Measurements from ENCODE around the gene RPIA.

RPIA gene

DNA sequence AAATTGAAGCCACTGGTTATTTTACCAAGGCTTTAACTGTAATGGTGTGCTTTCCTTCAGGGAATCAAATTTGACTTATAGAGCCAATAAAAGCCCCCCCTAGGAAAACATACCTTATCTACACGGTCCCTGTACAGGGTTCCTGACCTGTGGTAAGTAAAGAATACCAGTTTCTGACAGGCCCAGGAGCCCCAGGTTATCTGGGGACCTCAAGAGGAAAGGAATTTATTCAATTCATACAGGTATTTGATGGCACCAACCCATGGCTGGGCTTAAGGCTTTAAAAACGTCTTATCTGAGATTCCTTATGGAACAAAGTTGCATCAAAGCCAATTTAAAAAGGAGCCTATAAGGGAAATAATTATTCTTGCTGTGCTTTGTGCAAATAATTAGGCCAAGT is 7.0 kb upstream of the RPIA start:
- TF ChIP-seq, protein P1, sequence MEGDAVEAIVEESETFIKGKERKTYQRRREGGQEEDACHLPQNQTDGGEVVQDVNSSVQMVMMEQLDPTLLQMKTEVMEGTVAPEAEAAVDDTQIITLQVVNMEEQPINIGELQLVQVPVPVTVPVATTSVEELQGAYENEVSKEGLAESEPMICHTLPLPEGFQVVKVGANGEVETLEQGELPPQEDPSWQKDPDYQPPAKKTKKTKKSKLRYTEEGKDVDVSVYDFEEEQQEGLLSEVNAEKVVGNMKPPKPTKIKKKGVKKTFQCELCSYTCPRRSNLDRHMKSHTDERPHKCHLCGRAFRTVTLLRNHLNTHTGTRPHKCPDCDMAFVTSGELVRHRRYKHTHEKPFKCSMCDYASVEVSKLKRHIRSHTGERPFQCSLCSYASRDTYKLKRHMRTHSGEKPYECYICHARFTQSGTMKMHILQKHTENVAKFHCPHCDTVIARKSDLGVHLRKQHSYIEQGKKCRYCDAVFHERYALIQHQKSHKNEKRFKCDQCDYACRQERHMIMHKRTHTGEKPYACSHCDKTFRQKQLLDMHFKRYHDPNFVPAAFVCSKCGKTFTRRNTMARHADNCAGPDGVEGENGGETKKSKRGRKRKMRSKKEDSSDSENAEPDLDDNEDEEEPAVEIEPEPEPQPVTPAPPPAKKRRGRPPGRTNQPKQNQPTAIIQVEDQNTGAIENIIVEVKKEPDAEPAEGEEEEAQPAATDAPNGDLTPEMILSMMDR (IDR thresholded peaks at IDR 0.05; ENCODE audit: low read depth, low read length) = no peak
- no peak for TF ChIP-seq EZH2phosphoT487 (IDR thresholded peaks at IDR 0.05; ENCODE audit: low read depth)
- H3K27ac ChIP-seq (ENCODE audit: low read length) = no peak overlapping the region
- H4K20me1 ChIP-seq (ENCODE audit: insufficient read depth, low read length) = no peaks in the 10 kb centered on the region
- H3K4me3 ChIP-seq (ENCODE audit: low read length) = no peak overlapping the region
- no peak overlapping the region for H2AFZ ChIP-seq (ENCODE audit: low read depth, low read length)
- no peaks in the 10 kb centered on the region for H3K27me3 ChIP-seq (ENCODE audit: low read depth, low read length)
- H3K36me3 ChIP-seq (replicated peaks; ENCODE audit: low read depth, low read length) = peaks cover 3% of the 10 kb centered on the region
- no peaks in the 10 kb centered on the region for H3K79me2 ChIP-seq (ENCODE audit: low read length)
- no peak overlapping the region for H3K4me2 ChIP-seq (ENCODE audit: low read length)
- H3K4me1 ChIP-seq (ENCODE audit: low read length) = no peaks in the 10 kb centered on the region
- H3K9me3 ChIP-seq (ENCODE audit: insufficient read depth, low read length) = peaks cover 30% of the 10 kb centered on the region; the same call in 1 of the 2 replicates
- H3K9ac ChIP-seq (ENCODE audit: low read length) = no peak overlapping the region

DNA sequence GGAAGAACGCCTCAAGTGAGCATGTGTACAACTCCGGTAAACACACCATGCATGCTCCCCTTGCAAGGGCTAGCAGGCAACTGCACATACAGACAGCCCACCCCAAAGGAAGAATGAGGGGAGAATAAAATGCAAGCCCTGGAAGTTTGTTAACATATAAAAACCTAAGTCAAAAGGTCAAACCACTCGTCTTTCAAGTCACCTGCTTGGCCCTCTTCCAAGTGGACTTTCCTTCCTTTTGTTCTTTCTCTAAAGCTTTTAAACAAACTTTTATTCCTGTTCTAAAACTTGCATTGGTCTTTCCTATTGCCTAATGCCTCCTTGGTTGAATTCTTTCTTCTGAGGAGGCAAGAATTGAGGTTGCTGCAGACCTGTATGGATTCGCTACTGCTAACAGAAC is 5.2 kb upstream of the RPIA start:
- H3K27ac ChIP-seq (ENCODE audit: low read length) = no peak overlapping the region
- no peak overlapping the region for H3K9ac ChIP-seq (ENCODE audit: low read length)
- no peak overlapping the region for H2AFZ ChIP-seq (ENCODE audit: low read depth, low read length)
- H3K4me2 ChIP-seq (ENCODE audit: low read length) = no peak overlapping the region
- TF ChIP-seq, protein P1 (IDR thresholded peaks at IDR 0.05; ENCODE audit: low read depth, low read length) = no peak
- TF ChIP-seq EZH2phosphoT487 (IDR thresholded peaks at IDR 0.05; ENCODE audit: low read depth) = no peak
- H3K4me1 ChIP-seq (ENCODE audit: low read length) = peaks cover 5% of the 10 kb centered on the region
- H3K79me2 ChIP-seq (ENCODE audit: low read length) = peaks cover 10% of the 10 kb centered on the region; the same call in 1 of the 2 replicates
- H3K36me3 ChIP-seq (replicated peaks; ENCODE audit: low read depth, low read length) = peaks cover 15% of the 10 kb centered on the region
- no peaks in the 10 kb centered on the region for H3K27me3 ChIP-seq (ENCODE audit: low read depth, low read length)
- no peak overlapping the region for H3K4me3 ChIP-seq (ENCODE audit: low read length)
- peaks cover 41% of the 10 kb centered on the region; the same call in 1 of the 2 replicates for H3K9me3 ChIP-seq (ENCODE audit: insufficient read depth, low read length)
- no peaks in the 10 kb centered on the region for H4K20me1 ChIP-seq (ENCODE audit: insufficient read depth, low read length)

DNA sequence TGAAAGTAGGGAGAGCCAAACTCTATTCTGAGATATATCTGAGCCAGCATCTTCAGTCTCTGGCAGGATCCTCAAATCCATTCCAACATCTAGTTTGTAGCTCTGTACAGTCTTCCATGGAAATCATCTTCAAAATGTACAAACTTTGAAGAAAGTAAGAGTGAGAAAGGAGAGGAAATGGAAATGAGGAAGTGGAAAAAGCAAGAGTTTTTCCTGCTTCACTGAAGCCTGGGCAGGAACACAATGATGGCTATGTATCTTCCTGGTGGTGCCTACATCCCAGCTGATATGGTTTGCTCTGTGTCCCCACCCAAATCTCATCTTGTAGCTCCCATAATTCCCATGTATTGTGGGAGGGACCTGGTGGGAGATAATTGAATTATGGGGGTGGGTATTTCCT is 4.1 kb upstream of the RPIA start:
- H4K20me1 ChIP-seq (ENCODE audit: insufficient read depth, low read length) = no peaks in the 10 kb centered on the region
- H3K4me3 ChIP-seq (ENCODE audit: low read length) = no peak overlapping the region
- no peak overlapping the region for H3K4me2 ChIP-seq (ENCODE audit: low read length)
- no peak overlapping the region for H2AFZ ChIP-seq (ENCODE audit: low read depth, low read length)
- peaks cover 36% of the 10 kb centered on the region; the same call in 1 of the 2 replicates for H3K9me3 ChIP-seq (ENCODE audit: insufficient read depth, low read length)
- TF ChIP-seq EZH2phosphoT487 (IDR thresholded peaks at IDR 0.05; ENCODE audit: low read depth) = no peak
- TF ChIP-seq, protein P1 (IDR thresholded peaks at IDR 0.05; ENCODE audit: low read depth, low read length) = no peak
- H3K36me3 ChIP-seq (replicated peaks; ENCODE audit: low read depth, low read length) = peaks cover 15% of the 10 kb centered on the region
- H3K27me3 ChIP-seq (ENCODE audit: low read depth, low read length) = no peaks in the 10 kb centered on the region
- no peak overlapping the region for H3K9ac ChIP-seq (ENCODE audit: low read length)
- H3K4me1 ChIP-seq (ENCODE audit: low read length) = peaks cover 5% of the 10 kb centered on the region
- H3K27ac ChIP-seq (ENCODE audit: low read length) = no peak overlapping the region
- peaks cover 18% of the 10 kb centered on the region for H3K79me2 ChIP-seq (ENCODE audit: low read length)

DNA sequence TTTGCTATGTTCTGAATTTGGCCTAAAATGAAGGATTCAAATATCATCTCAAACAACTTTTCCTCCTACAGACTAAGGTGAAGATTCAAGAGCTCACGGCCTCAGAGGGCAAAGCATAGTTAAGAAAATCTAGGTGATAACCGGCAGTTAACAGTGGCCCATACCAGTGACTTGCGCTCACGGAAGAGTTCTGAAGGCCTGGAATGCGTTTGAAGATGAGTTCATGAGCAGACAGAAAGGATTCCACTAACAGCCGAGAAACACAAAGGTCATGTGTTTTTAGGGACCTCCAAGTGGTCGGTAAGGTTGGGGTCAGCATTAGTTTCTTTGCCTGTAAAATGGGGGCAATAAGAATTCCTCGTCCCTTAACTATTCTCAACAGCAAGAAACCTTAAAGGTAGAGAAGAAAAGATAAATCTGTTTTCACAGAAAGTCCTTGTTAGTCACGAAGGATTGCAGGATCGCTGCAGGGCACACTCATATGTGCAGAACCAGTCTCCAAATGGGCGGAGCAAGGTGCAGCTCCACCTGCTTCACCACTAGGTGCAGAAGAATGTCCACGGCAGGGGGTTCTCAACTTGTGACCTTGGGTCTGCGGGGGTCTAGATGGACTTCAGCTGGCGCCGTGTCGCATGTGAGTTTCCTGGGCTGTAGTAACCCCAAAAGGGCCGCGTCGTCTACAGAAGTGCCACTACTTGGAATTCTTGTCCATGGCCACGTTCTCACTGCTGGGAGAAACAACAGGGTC is 708 bp upstream of the RPIA start:
- H3K4me2 ChIP-seq (ENCODE audit: low read length) = peak overlapping the region; percentile 92
- H3K36me3 ChIP-seq (replicated peaks; ENCODE audit: low read depth, low read length) = peaks cover 15% of the 10 kb centered on the region
- H3K4me3 ChIP-seq (ENCODE audit: low read length) = peak overlapping the region; percentile 95
- TF ChIP-seq EZH2phosphoT487 (IDR thresholded peaks at IDR 0.05; ENCODE audit: low read depth) = no peak
- TF ChIP-seq, protein P1 (IDR thresholded peaks at IDR 0.05; ENCODE audit: low read depth, low read length) = peak; percentile 26; the same call in 1 of the 2 replicates
- H3K27ac ChIP-seq (ENCODE audit: low read length) = peak overlapping the region; percentile 35; the same call in 1 of the 2 replicates
- peaks cover 13% of the 10 kb centered on the region for H3K4me1 ChIP-seq (ENCODE audit: low read length)
- H3K9ac ChIP-seq (ENCODE audit: low read length) = peak overlapping the region; percentile 73
- no peaks in the 10 kb centered on the region for H3K27me3 ChIP-seq (ENCODE audit: low read depth, low read length)
- H2AFZ ChIP-seq (ENCODE audit: low read depth, low read length) = peak overlapping the region; percentile 95
- 0 out of 2 replicates have a peak, but pooled peaks cover 4% of the 10 kb centered on the region for H4K20me1 ChIP-seq (ENCODE audit: insufficient read depth, low read length)
- H3K79me2 ChIP-seq (ENCODE audit: low read length) = peaks cover 52% of the 10 kb centered on the region
- H3K9me3 ChIP-seq (ENCODE audit: insufficient read depth, low read length) = peaks cover 14% of the 10 kb centered on the region; the same call in 1 of the 2 replicates

Measured in OCI-LY3 (cell line).